ENCODE measurements around the gene DVL2. TPM values are rescaled to one million over a fixed set of nuclear protein-coding genes. Genes with fewer than 3 reads are reported as not detected.

Gene DVL2
- total RNA-seq, 1 experiment from 2014 or later, result 82.9 TPM

- Mint-ChIP-seq H3K4me3 (no peak overlapping the region), H3K36me3 (ENCODE audit: insufficient read depth in 1 of 3, low read depth in 3 of 3) (no peaks in the 10 kb centered on the region), H3K27me3 (ENCODE audit: low read depth) (peaks cover 23% of the 10 kb centered on the region), H3K9me3 (no peaks in the 10 kb centered on the region), H3K4me1 (peaks cover 5 to 10% of the 10 kb centered on the region in 2 experiments; a peak in 3 of 4 replicates), H3K27ac (no peak overlapping the region)
- Histone ChIP-seq H3K14ac (ENCODE audit: insufficient read depth, low read length) (no peak overlapping the region), H3K27ac (ENCODE audit: insufficient read length, low read depth, low read length) (no peak overlapping the region), H4K5ac (ENCODE audit: insufficient read length, low read depth, low read length) (no peak overlapping the region), H3K23ac (ENCODE audit: insufficient read length, low read depth, low read length) (no peak overlapping the region), H4K20me1 (ENCODE audit: control insufficient read depth, insufficient read depth, insufficient read length) (no peaks in the 10 kb centered on the region), H3K9me3 (ENCODE audit: control insufficient read depth, low read depth, low read length) (no peaks in the 10 kb centered on the region), H2BK20ac (ENCODE audit: low read depth, low read length, poor library complexity, severe bottlenecking) (no peak overlapping the region), H2BK120ac (ENCODE audit: low read depth, low read length, poor library complexity, severe bottlenecking) (no peak overlapping the region), H2BK12ac (ENCODE audit: insufficient read length, low read depth, low read length) (no peak overlapping the region), H3K79me1 (ENCODE audit: insufficient read depth, low read depth, low read length, poor library complexity, severe bottlenecking) (no peaks in the 10 kb centered on the region), H3K9ac (ENCODE audit: extremely low read depth, insufficient read length, low read length) (no peak overlapping the region), H3K23me2 (ENCODE audit: insufficient read length, low read depth, low read length, poor library complexity, severe bottlenecking) (peaks cover 16% of the 10 kb centered on the region), H3K56ac (ENCODE audit: insufficient read length, low read depth, low read length) (no peak overlapping the region), H3K79me2 (ENCODE audit: insufficient read depth, low read length) (no peaks in the 10 kb centered on the region), H3K27me3 (ENCODE audit: insufficient read depth, low read length) (peaks cover 5% of the 10 kb centered on the region; the same call in 1 of the 2 replicates), H3K18ac (ENCODE audit: insufficient read length, low read depth, low read length) (no peak overlapping the region), H2AFZ (ENCODE audit: low read length) (no peak overlapping the region), H3K4me1 (ENCODE audit: insufficient read depth, low read length) (no peaks in the 10 kb centered on the region; the same call in 1 of the 2 replicates), H3T11ph (ENCODE audit: low read length) (no peak overlapping the region), H2BK15ac (ENCODE audit: low read depth, low read length) (no peak overlapping the region), H4K8ac (replicated peaks; ENCODE audit: insufficient read length, low read depth, low read length) (no peak overlapping the region), H3K4me2 (ENCODE audit: insufficient read depth, insufficient read length, low read length) (no peak overlapping the region), H4K91ac (ENCODE audit: insufficient read length, low read depth, low read length) (no peak overlapping the region), H2BK5ac (ENCODE audit: insufficient read length, low read length) (no peak overlapping the region), H3K4ac (ENCODE audit: low read depth, low read length) (no peak overlapping the region), H2AK5ac (ENCODE audit: insufficient read length, low read length) (no peak overlapping the region)
- DNase-seq, result no peak
- TF ChIP-seq CTCF (conservative IDR thresholded peaks at IDR 0.05), result no peak
- WGBS (ENCODE audit: extremely low coverage, insufficient read length, low lambda C conversion rate), result no CpG with 5 or more reads among the region's 11 CpGs
Measured at GRCh38 chr17:7178973-7179316, 55.4 kb downstream of the DVL2 start.

Measured in H9 (cell line).